HG03457 (cell line): ENCODE data around the gene JAKMIP1.

ENCODE experiments used
- ATAC-seq: cut with Tn5 transposase; IDR thresholded peaks from one replicate; pipeline ENCODE4 v1.9.1; 2021; ENCODE audit warnings: moderate number of reproducible peaks; ENCODE audit not compliant: unreplicated experiment

JAKMIP1 gene

GRCh38 chr4:6183740-6184139 is 16.6 kb downstream of the JAKMIP1 start:
- ATAC-seq, result peak; percentile 25

GRCh38 chr4:6182376-6183280 is 17.7 kb downstream of the JAKMIP1 start:
- ATAC-seq, result no peak

GRCh38 chr4:6180841-6181631 is 19.3 kb downstream of the JAKMIP1 start:
- peak; percentile 89 for ATAC-seq

GRCh38 chr4:6179362-6179761 is 21.0 kb downstream of the JAKMIP1 start:
- ATAC-seq, result no peak

- ATAC-seq, result no peak
Measured at GRCh38 chr4:6178757-6179156, 21.6 kb downstream of the JAKMIP1 start.

GRCh38 chr4:6177587-6178197 is 22.7 kb downstream of the JAKMIP1 start:
- ATAC-seq, result no peak

GRCh38 chr4:6175426-6175825 is 24.9 kb downstream of the JAKMIP1 start:
- ATAC-seq, result no peak

GRCh38 chr4:6172927-6173200 is 27.5 kb downstream of the JAKMIP1 start:
- no peak for ATAC-seq

- ATAC-seq, result no peak
Measured at GRCh38 chr4:6172093-6172926, 28.0 kb downstream of the JAKMIP1 start.

- ATAC-seq, result no peak
Measured at GRCh38 chr4:6169239-6169638, 31.1 kb downstream of the JAKMIP1 start.

GRCh38 chr4:6165766-6166165 is 34.6 kb downstream of the JAKMIP1 start:
- ATAC-seq, result no peak

- ATAC-seq, result no peak
Measured at GRCh38 chr4:6162885-6163284, 37.5 kb downstream of the JAKMIP1 start.

GRCh38 chr4:6161921-6162464 is 38.4 kb downstream of the JAKMIP1 start:
- no peak for ATAC-seq

- ATAC-seq, result no peak
Measured at GRCh38 chr4:6160536-6160935, 39.8 kb downstream of the JAKMIP1 start.

- ATAC-seq, result no peak
Measured at GRCh38 chr4:6157926-6158325, 42.4 kb downstream of the JAKMIP1 start.

GRCh38 chr4:6155996-6156750 is 44.2 kb downstream of the JAKMIP1 start:
- ATAC-seq, result no peak

GRCh38 chr4:6154875-6155274 is 45.5 kb downstream of the JAKMIP1 start:
- no peak for ATAC-seq

GRCh38 chr4:6153874-6154273 is 46.5 kb downstream of the JAKMIP1 start:
- no peak for ATAC-seq

GRCh38 chr4:6152869-6153705 is 47.3 kb downstream of the JAKMIP1 start:
- no peak for ATAC-seq
